ENCODE data around the gene ZNF664.

- no peak for TF ChIP-seq CTCF (IDR thresholded peaks at IDR 0.05)
- no peak for TF ChIP-seq POLR2A (IDR thresholded peaks at IDR 0.05)
Observed at GRCh38 chr12:123956249-123956648, 16.8 kb upstream of the ZNF664 start.

Data from lower leg skin (tissue), 3 donors.